ENCODE results near the gene OLIG2.

The OLIG2 gene

GRCh38 chr21:33069243-33069642 lies 43.5 kb downstream of the OLIG2 start:
- DNase-seq: no peak

DNA sequence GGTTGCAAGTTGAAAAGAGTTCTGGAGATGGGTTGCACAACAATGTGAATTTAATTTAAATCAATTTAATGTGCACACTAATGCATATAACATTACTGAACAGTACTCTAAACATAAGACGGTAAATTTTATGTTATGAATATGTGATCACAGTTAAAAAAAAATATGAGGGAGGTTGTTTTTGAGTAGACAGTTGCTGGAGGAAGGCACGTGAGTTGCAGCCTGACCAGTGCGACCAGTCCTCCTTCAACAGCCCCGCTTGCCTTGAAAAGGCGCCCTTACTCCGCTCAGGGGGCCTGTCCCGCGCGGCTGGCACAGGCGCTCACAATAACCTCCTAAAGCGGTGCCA lies 43.9 kb downstream of the OLIG2 start:
- no peak for DNase-seq

DNA sequence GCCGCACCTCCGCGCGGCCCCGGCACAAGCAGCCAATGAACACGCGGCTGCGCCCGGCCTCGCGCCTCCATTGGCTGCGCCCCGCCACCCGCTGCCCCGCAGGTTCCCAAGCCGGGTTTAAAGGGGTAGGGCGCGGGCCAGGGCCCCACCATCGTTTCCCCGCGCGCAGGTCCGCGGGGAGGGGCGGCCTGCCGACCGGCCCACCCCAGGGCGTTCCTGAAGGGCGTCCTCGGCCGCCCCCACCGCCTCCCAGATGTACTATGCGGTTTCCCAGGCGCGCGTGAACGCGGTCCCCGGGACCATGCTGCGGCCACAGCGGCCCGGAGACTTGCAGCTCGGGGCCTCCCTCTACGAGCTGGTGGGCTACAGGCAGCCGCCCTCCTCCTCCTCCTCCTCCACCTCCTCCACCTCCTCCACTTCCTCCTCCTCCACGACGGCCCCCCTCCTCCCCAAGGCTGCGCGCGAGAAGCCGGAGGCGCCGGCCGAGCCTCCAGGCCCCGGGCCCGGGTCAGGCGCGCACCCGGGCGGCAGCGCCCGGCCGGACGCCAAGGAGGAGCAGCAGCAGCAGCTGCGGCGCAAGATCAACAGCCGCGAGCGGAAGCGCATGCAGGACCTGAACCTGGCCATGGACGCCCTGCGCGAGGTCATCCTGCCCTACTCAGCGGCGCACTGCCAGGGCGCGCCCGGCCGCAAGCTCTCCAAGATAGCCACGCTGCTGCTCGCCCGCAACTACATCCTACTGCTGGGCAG lies 44.4 kb downstream of the OLIG2 start, which contains the start of gene OLIG1:
TSS of gene OLIG1 (plus strand) at position 148 of the 750 bp plus-strand sequence. CDS start at position 254, 106 bp downstream.
- DNase-seq: peak; percentile 2 to 4

DNA sequence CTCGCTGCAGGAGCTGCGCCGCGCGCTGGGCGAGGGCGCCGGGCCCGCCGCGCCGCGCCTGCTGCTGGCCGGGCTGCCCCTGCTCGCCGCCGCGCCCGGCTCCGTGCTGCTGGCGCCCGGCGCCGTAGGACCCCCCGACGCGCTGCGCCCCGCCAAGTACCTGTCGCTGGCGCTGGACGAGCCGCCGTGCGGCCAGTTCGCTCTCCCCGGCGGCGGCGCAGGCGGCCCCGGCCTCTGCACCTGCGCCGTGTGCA lies 44.9 kb downstream of the OLIG2 start:
- DNase-seq: no peak

DNA sequence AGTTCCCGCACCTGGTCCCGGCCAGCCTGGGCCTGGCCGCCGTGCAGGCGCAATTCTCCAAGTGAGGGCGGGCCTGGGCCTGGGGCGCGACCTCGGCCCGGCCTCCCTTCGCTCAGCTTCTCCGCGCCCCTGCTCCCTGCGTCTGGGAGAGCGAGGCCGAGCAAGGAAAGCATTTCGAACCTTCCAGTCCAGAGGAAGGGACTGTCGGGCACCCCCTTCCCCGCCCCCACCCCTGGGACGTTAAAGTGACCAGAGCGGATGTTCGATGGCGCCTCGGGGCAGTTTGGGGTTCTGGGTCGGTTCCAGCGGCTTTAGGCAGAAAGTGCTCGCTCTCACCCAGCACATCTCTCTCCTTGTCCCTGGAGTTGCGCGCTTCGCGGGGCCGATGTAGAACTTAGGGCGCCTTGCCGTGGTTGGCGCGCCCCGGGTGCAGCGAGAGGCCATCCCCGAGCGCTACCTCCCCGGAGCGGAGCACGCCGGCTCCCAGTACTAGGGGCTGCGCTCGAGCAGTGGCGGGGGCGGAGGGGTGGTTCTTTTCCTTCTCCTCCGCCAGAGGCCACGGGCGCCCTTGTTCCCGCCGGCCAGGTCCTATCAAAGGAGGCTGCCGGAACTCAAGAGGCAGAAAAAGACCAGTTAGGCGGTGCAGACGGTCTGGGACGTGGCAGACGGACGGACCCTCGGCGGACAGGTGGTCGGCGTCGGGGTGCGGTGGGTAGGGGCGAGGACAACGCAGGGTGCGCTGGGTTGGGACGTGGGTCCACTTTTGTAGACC lies 45.4 kb downstream of the OLIG2 start:
- no peak for DNase-seq

DNA sequence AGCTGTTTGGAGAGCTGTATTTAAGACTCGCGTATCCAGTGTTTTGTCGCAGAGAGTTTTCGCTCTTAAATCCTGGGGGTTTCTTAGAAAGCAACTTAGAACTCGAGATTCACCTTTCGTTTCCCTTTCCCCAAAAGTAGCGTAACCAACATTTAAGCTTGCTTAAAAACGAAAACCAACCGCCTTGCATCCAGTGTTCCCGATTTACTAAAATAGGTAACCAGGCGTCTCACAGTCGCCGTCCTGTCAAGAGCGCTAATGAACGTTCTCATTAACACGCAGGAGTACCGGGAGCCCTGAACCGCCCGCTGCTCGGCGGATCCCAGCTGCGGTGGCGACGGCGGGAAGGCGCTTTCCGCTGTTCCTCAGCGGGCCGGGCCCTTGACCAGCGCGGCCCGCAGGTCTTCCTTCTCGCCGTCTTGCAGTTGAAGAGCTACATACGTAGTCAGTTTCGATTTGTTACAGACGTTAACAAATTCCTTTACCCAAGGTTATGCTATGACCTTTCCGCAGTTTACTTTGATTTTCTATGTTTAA lies 46.1 kb downstream of the OLIG2 start:
- DNase-seq: no peak

DNA sequence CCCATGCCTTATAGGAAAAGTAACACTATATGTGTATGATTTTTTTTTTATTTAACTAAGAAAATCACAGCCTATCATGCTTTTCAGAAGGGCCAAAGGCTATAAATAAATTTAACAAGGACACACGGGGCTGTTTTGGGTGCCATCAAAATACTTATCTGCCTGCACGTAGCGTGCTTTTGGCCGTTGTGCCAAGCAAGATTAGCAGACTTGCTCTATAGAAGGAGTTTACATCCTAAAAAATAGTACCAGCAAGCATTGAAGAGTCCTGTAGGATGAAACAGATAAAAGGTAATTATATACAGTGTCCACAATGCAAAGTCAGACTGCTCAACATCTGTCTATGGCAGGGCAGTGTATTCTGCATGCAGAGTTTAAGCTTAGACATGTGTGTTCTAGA lies 47.9 kb downstream of the OLIG2 start:
- DNase-seq: no peak

DNA sequence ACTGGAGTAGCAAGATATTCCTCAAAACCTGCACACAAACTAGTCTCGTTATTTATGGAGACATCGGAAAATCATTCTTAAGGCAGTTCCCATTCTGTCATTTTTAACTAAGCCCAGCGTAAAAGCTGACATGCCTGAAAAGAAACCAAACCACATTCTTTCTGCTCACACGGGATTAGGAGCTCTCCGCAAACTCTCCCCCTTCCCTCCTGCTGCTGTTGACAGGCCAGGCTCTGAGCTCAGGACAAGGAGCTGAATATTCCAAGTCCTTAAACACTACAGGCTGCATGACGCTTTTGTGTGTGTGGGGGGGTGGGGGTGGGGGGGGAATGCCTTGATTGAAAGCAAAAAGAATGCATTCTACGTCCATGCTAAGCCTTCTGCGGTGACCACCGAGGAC lies 49.4 kb downstream of the OLIG2 start:
- no peak for DNase-seq

DNA sequence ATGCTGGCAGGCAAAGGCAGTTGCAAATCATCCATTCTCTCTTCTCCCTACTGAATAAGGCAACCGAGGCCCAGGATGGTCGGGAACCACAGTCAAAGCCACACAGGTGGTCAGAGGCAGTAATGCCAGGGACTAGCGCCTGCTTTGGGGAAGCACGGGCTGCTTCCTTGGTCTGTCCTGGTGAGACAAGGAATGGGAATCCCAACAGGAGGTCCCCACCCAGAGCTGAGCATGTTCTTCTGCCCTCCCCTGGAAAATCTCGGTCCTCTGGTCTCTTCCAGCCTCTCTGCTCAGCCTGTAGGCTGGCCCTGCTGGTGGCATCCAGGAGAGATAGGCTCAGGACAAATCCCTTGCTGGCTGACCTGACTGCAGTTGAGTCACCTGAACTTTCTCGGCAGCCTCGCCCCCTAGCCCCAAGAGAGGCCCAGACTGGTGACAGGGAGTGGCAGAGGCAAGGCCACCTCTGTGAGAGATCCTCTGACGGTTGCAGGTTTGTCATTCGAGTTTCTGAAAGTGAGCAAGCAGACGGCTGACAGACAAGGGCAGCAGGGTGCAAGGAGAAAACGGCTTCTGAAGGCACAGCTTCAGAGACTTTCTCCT lies 50.0 kb downstream of the OLIG2 start:
- no peak for DNase-seq

- no peak for DNase-seq
These were observed 51.0 kb downstream of the OLIG2 start for GRCh38 chr21:33076600-33077329.

All from activated CD4-positive, alpha-beta T cell treated with anti-CD3 and anti-CD28 coated beads, Interleukin-2, amount 50 U/mL, for 4 hours (primary cell).